HK-2 (cell line): ENCODE measurements around the gene RABGAP1.

ENCODE experiments used
- DNase-seq: peaks from one replicate; pipeline ENCODE4 v3.0.0-alpha.2; 2018; ENCODE audit not compliant: unreplicated experiment

Gene RABGAP1

GRCh38 chr9:123081824-123082223 lies 141.0 kb downstream of the RABGAP1 start:
- DNase-seq, result no peak

GRCh38 chr9:123083680-123084079 lies 142.9 kb downstream of the RABGAP1 start:
- no peak for DNase-seq

- no peak for DNase-seq
These were observed 143.4 kb downstream of the RABGAP1 start for GRCh38 chr9:123084256-123084655.

- DNase-seq, result no peak
These were observed 145.1 kb downstream of the RABGAP1 start for GRCh38 chr9:123085916-123086315.

- no peak for DNase-seq
These were observed 146.6 kb downstream of the RABGAP1 start for GRCh38 chr9:123087359-123087888.

GRCh38 chr9:123089040-123089439 lies 148.2 kb downstream of the RABGAP1 start:
- no peak for DNase-seq

- DNase-seq, result no peak
These were observed 149.0 kb downstream of the RABGAP1 start for GRCh38 chr9:123089790-123090189.

GRCh38 chr9:123090198-123090896 lies 149.5 kb downstream of the RABGAP1 start:
- no peak for DNase-seq

- DNase-seq, result no peak
These were observed 150.1 kb downstream of the RABGAP1 start for GRCh38 chr9:123090956-123091355.

- no peak for DNase-seq
These were observed 150.6 kb downstream of the RABGAP1 start for GRCh38 chr9:123091459-123091858.

GRCh38 chr9:123093141-123093540 lies 152.3 kb downstream of the RABGAP1 start:
- no peak for DNase-seq

GRCh38 chr9:123096987-123097386 lies 156.2 kb downstream of the RABGAP1 start:
- no peak for DNase-seq

- DNase-seq, result no peak
These were observed 156.7 kb downstream of the RABGAP1 start for GRCh38 chr9:123097430-123098095.

GRCh38 chr9:123098096-123098459 lies 157.3 kb downstream of the RABGAP1 start:
- DNase-seq, result no peak

GRCh38 chr9:123099042-123099441 lies 158.2 kb downstream of the RABGAP1 start:
- no peak for DNase-seq

GRCh38 chr9:123099548-123099947 lies 158.7 kb downstream of the RABGAP1 start:
- no peak for DNase-seq

- DNase-seq, result peak; percentile 15
These were observed 161.7 kb downstream of the RABGAP1 start for GRCh38 chr9:123102375-123103113.

GRCh38 chr9:123104807-123105206 lies 164.0 kb downstream of the RABGAP1 start:
- no peak for DNase-seq

- DNase-seq, result no peak
These were observed 164.7 kb downstream of the RABGAP1 start for GRCh38 chr9:123105490-123105889.

- no peak for DNase-seq
These were observed 166.9 kb downstream of the RABGAP1 start for GRCh38 chr9:123107639-123108285.

- no peak for DNase-seq
These were observed 168.2 kb downstream of the RABGAP1 start for GRCh38 chr9:123108976-123109375.
